ENCODE data around the gene NIFK. TPM values are rescaled to one million over a fixed set of nuclear protein-coding genes. Genes with fewer than 3 reads are reported as not detected.

The NIFK gene
- total and polyA plus RNA-seq, 7 donors: 19.9 to 51.2 (median 27.5) TPM

DNA sequence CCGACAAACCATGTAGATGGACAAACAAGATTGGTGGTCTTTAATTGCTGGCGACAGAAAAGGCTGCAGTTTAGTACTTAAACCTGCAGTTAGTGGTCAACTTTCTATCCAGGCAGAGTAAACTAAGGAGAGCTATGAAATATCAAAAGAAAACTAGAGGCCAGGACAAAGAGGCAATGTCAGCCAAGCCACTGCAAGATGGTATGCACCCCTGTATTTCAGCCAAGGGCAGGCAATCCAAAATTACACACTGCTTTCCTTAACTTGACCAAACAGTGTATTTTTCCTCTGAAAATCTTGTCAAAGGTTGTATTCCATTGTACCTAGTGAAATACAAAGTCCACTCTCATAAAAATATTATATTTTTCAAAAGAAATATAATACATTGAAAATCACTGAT lies 9.3 kb downstream of the NIFK start:
- no peaks in the 10 kb centered on the region for H3K27me3 ChIP-seq
- H3K9me3 ChIP-seq: no peaks in the 10 kb centered on the region
- TF ChIP-seq, protein P1, sequence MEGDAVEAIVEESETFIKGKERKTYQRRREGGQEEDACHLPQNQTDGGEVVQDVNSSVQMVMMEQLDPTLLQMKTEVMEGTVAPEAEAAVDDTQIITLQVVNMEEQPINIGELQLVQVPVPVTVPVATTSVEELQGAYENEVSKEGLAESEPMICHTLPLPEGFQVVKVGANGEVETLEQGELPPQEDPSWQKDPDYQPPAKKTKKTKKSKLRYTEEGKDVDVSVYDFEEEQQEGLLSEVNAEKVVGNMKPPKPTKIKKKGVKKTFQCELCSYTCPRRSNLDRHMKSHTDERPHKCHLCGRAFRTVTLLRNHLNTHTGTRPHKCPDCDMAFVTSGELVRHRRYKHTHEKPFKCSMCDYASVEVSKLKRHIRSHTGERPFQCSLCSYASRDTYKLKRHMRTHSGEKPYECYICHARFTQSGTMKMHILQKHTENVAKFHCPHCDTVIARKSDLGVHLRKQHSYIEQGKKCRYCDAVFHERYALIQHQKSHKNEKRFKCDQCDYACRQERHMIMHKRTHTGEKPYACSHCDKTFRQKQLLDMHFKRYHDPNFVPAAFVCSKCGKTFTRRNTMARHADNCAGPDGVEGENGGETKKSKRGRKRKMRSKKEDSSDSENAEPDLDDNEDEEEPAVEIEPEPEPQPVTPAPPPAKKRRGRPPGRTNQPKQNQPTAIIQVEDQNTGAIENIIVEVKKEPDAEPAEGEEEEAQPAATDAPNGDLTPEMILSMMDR (IDR thresholded peaks at IDR 0.05): no peak
- TF ChIP-seq POLR2AphosphoS5 (IDR thresholded peaks at IDR 0.05) (no peak), POLR2A (IDR thresholded peaks at IDR 0.05) (no peak)
- intact Hi-C loops (cut with DNase I): no loop called here
- no peaks in the 10 kb centered on the region for H3K4me1 ChIP-seq
- H3K36me3 ChIP-seq: peaks cover 20 to 60% (median 49%) of the 10 kb centered on the region in 4 donors
- no peak overlapping the region for H3K27ac ChIP-seq
- WGBS, 2 donors: 95 to 96% methylated on average over 2 of the region's 2 CpGs
- no peak for DNase-seq
- H3K4me3 ChIP-seq: no peak overlapping the region

DNA sequence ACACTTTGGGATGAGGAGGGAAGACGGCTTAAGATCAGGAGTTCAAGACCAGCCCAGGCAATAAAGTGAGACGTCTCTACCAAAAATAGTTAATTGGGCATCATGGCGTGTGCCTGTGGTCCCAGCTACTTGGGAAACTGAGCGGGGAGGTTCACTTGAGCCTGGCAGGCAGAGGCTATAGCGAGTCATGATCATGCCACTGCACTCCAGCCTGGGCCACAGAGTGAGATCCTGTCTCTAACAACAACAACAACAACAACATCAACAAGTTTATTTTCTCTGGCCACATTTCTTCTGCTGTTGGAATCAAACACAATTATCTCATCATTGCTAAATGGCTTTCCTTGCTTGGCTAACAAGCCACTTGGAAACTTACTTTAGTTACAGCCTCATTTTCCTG lies 13.4 kb downstream of the NIFK start:
- H3K36me3 ChIP-seq: peaks cover 0 to 20% (median 16%) of the 10 kb centered on the region in 4 donors
- no peak overlapping the region for H3K27ac ChIP-seq
- TF ChIP-seq POLR2AphosphoS5 (IDR thresholded peaks at IDR 0.05): no peak
- TF ChIP-seq, protein P1 (IDR thresholded peaks at IDR 0.05): no peak
- no peak for TF ChIP-seq POLR2A (IDR thresholded peaks at IDR 0.05)
- TF ChIP-seq EP300 (IDR thresholded peaks at IDR 0.05): no peak
- DNase-seq: no peak
- intact Hi-C loops (cut with DNase I): no loop called here
- H3K9me3 ChIP-seq: no peaks in the 10 kb centered on the region
- H3K4me1 ChIP-seq: no peaks in the 10 kb centered on the region
- no peak overlapping the region for H3K4me3 ChIP-seq
- H3K27me3 ChIP-seq: no peaks in the 10 kb centered on the region
- WGBS, 2 donors: 66 to 87% methylated on average over 5 of the region's 5 CpGs

DNA sequence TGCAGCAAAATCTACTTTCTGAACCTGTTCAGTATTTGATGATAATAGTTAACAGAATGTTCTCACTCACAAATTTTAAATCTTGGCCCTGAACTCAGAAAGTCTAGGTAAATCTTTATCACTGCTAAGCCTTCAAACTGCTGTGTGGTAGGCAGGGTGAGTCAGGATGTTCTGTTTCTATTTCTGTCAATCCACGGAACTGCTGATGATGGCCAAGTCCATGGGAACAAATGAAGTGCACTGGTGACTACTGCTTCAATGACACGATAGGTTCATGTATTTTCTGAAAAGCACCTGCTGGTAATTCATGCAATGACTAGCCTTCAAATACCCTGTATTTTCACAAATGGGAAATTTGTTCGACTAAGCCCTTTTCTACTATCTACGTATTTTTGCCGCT lies 14.2 kb downstream of the NIFK start:
- H3K36me3 ChIP-seq: peaks cover 0 to 12% (median 11%) of the 10 kb centered on the region in 4 donors
- no peaks in the 10 kb centered on the region for H3K4me1 ChIP-seq
- TF ChIP-seq, protein P1 (IDR thresholded peaks at IDR 0.05): no peak
- TF ChIP-seq POLR2AphosphoS5 (IDR thresholded peaks at IDR 0.05) (no peak), POLR2A (IDR thresholded peaks at IDR 0.05) (no peak), EP300 (IDR thresholded peaks at IDR 0.05) (no peak)
- no peaks in the 10 kb centered on the region for H3K9me3 ChIP-seq
- H3K27me3 ChIP-seq: no peaks in the 10 kb centered on the region
- no peak overlapping the region for H3K4me3 ChIP-seq
- intact Hi-C loops (cut with DNase I): no loop called here
- WGBS, 2 donors: 76 to 83% methylated on average over 5 of the region's 5 CpGs
- H3K27ac ChIP-seq: no peak overlapping the region
- DNase-seq: no peak

DNA sequence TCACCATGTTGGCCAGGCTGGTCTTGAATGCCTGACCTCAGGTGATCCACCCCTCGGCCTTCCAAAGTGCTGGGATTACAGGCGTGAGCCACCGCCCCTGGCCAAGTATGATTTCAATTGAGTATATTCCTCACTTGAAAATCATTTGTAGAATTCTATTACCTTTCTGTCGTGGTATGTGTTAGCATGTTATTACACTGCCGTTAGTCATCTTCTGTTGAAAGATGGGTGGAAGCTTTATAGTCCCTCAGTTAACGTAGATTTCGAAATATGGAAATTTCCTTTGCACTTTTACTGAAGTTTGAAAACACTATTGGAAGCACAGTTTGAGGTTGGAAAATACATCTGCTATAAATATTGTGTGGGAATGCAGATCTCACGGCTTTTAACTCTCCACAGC lies 14.7 kb downstream of the NIFK start:
- Histone ChIP-seq H3K4me1 (no peaks in the 10 kb centered on the region), H3K9me3 (no peaks in the 10 kb centered on the region), H3K36me3 (peaks cover 0 to 6% (median 5%) of the 10 kb centered on the region in 4 donors), H3K27ac (no peak overlapping the region), H3K4me3 (no peak overlapping the region), H3K27me3 (no peaks in the 10 kb centered on the region)
- 52 to 66% methylated on average over 8 of the region's 8 CpGs for WGBS, 2 donors
- TF ChIP-seq EP300 (IDR thresholded peaks at IDR 0.05) (no peak), POLR2AphosphoS5 (IDR thresholded peaks at IDR 0.05) (no peak), POLR2A (IDR thresholded peaks at IDR 0.05) (no peak)
- TF ChIP-seq, protein P1 (IDR thresholded peaks at IDR 0.05): no peak
- intact Hi-C loops (cut with DNase I): no loop called here
- DNase-seq: peak; percentile 52

DNA sequence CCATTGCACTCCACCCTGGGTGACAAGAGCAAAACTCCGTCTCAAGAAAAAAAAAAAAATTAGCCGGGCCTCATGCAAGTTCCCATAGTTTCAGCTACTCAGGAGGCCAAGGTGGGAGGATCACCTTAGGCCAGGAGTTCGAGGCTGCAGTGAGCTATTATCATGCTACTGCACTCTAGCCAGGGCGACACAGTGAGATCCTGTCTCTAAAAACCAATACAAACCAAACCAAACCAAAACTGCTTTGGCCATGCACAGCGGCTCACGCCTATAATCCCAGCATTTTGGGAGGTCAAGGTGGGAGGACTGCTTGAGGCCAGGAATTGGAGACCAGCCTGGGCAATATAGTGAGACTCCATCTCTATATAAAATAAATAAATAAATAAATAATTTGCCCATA lies 19.1 kb downstream of the NIFK start:
- H3K36me3 ChIP-seq: no peaks in the 10 kb centered on the region

More for the DNA sequence above, 19.1 kb downstream of the NIFK start:
- no peak overlapping the region for H3K4me3 ChIP-seq
- no peaks in the 10 kb centered on the region for H3K27me3 ChIP-seq
- H3K9me3 ChIP-seq: no peaks in the 10 kb centered on the region
- WGBS, 2 donors: 94 to 96% methylated on average over 6 of the region's 6 CpGs
- no peaks in the 10 kb centered on the region for H3K4me1 ChIP-seq
- intact Hi-C loops (cut with DNase I): no loop called here
- DNase-seq: peak; percentile 20
- TF ChIP-seq EP300 (IDR thresholded peaks at IDR 0.05): no peak
- TF ChIP-seq, protein P1 (IDR thresholded peaks at IDR 0.05): no peak
- H3K27ac ChIP-seq: no peak overlapping the region

All from sigmoid colon (tissue), 7 donors.